Smooth muscle cell (in vitro differentiated cells): Measurements from ENCODE around the gene RASGRF1. TPM values are rescaled to one million over a fixed set of nuclear protein-coding genes. Genes with fewer than 3 reads are reported as not detected.
A peak's percentile ranks its signal among the peaks of the same experiment; 100 is the strongest.

Source experiments
- DNase-seq: peaks from one replicate; lab custom pipeline; 2025; ENCODE audit not compliant: unreplicated experiment; lab: John Stamatoyannopoulos, UW
- H2AFZ ChIP-seq: fragments of 200-600 bp; sonication (generic); 2 replicates; pipeline ENCODE4 v1.6.0; 2016; ENCODE audit warnings: antibody characterized with exemption, low read depth, mild to moderate bottlenecking
- H3F3A ChIP-seq: fragments of 200-600 bp; sonication (generic); 2 replicates; pipeline ENCODE4 v1.6.0; 2017; ENCODE audit warnings: antibody characterized with exemption, low read depth
- H3K27ac ChIP-seq: fragments of 200-600 bp; sonication (generic); 2 replicates; pipeline ENCODE4 v1.5.1; 2016; ENCODE audit warnings: low read depth, mild to moderate bottlenecking
- H3K27me3 ChIP-seq: fragments of 200-600 bp; sonication (generic); 2 replicates; pipeline ENCODE4 v1.6.1; 2016; ENCODE audit warnings: low read depth, mild to moderate bottlenecking
- H3K36me3 ChIP-seq: fragments of 200-600 bp; sonication (generic); 2 replicates; pipeline ENCODE4 v1.5.1; 2016; ENCODE audit warnings: low read depth
- H3K4me1 ChIP-seq: fragments of 200-600 bp; sonication (generic); 2 replicates; pipeline ENCODE4 v1.5.1; 2016; ENCODE audit warnings: low read depth
- H3K4me2 ChIP-seq: fragments of 200-600 bp; sonication (generic); 2 replicates; pipeline ENCODE4 v1.6.0; 2016; ENCODE audit warnings: mild to moderate bottlenecking
- H3K4me3 ChIP-seq: fragments of 200-600 bp; sonication (generic); 2 replicates; pipeline ENCODE4 v1.5.1; 2016; ENCODE audit warnings: mild to moderate bottlenecking
- H3K79me2 ChIP-seq: fragments of 200-600 bp; sonication (generic); 2 replicates; pipeline ENCODE4 v1.6.0; 2016; ENCODE audit warnings: low read depth, mild to moderate bottlenecking
- H3K9ac ChIP-seq: fragments of 200-600 bp; sonication (generic); 2 replicates; pipeline ENCODE4 v1.6.0; 2016; ENCODE audit warnings: low read depth
- H3K9me3 ChIP-seq: fragments of 200-600 bp; sonication (generic); replicated peaks from 2 replicates; pipeline ENCODE4 v1.5.1; 2016; ENCODE audit warnings: low read depth
- H4K20me1 ChIP-seq: fragments of 200-600 bp; sonication (generic); 2 replicates; pipeline ENCODE4 v1.6.0; 2016; ENCODE audit warnings: low read depth
- WGBS: methylation state at CpG from one replicate; pipeline ENCODE4 v1.1.7; 2016; ENCODE audit warnings: low lambda C conversion rate; 5-methylcytosine and 5-hydroxymethylcytosine counted together
- polyA plus RNA-seq: library from polyadenylated mRNA; unstranded; fragments of >200 nt; fragmentation: Nextera tagmentation; extraction: Ambion mirVana; gene quantifications from 2 replicates; pipeline ENCODE4 v1.2.1, GENCODE V29; 2016
- total RNA-seq: library from RNA; depleted of rRNA; stranded (reverse); fragments of >200 nt; gene quantifications from 2 replicates; pipeline ENCODE4 v1.2.3, GENCODE V29; 2014
- TF ChIP-seq, protein P1 (sequence below): fragments of 200-600 bp; sonication (generic); IDR thresholded peaks from 2 replicates; pipeline ENCODE4 v1.5.1; 2017; ENCODE audit warnings: borderline replicate concordance, mild to moderate bottlenecking, antibody characterized with exemption; ENCODE audit not compliant: insufficient read depth, poor library complexity, severe bottlenecking

RASGRF1 gene
- total and polyA plus RNA-seq, 2 experiments from 2014 or later, result 0.17 to 0.22 TPM

DNA sequence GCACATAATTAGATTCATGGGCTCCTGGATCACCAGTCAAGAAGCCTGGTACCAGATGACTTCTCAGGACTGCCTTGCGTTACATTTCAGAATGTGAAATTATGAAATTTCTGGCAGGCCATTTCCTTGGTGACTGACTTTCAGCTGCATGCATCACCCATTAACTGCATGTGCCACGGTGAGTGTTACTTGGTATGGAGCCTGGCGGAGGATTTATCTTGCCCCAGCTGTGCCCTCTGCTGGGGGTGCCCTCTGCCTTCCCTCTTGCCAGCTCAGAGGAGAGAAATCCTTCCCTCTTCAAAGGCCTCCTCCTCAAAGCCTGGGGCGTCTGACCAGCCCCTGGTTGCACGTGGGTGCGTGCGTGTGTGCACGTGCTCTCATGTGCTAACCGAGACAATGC, 88.0 kb downstream of the RASGRF1 start:
- Histone ChIP-seq H3K9me3 (no peaks in the 10 kb centered on the region), H3K79me2 (no peaks in the 10 kb centered on the region), H3K36me3 (no peaks in the 10 kb centered on the region), H4K20me1 (no peaks in the 10 kb centered on the region), H3K27ac (peak overlapping the region; percentile 81), H2AFZ (no peak overlapping the region), H3K27me3 (no peaks in the 10 kb centered on the region), H3F3A (no peaks in the 10 kb centered on the region), H3K9ac (no peak overlapping the region), H3K4me2 (no peak overlapping the region), H3K4me3 (no peak overlapping the region), H3K4me1 (no peaks in the 10 kb centered on the region)
- TF ChIP-seq, protein P1, sequence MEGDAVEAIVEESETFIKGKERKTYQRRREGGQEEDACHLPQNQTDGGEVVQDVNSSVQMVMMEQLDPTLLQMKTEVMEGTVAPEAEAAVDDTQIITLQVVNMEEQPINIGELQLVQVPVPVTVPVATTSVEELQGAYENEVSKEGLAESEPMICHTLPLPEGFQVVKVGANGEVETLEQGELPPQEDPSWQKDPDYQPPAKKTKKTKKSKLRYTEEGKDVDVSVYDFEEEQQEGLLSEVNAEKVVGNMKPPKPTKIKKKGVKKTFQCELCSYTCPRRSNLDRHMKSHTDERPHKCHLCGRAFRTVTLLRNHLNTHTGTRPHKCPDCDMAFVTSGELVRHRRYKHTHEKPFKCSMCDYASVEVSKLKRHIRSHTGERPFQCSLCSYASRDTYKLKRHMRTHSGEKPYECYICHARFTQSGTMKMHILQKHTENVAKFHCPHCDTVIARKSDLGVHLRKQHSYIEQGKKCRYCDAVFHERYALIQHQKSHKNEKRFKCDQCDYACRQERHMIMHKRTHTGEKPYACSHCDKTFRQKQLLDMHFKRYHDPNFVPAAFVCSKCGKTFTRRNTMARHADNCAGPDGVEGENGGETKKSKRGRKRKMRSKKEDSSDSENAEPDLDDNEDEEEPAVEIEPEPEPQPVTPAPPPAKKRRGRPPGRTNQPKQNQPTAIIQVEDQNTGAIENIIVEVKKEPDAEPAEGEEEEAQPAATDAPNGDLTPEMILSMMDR, result no peak
- DNase-seq, result no peak
- 80% methylated on average over 9 of the region's 9 CpGs for WGBS

DNA sequence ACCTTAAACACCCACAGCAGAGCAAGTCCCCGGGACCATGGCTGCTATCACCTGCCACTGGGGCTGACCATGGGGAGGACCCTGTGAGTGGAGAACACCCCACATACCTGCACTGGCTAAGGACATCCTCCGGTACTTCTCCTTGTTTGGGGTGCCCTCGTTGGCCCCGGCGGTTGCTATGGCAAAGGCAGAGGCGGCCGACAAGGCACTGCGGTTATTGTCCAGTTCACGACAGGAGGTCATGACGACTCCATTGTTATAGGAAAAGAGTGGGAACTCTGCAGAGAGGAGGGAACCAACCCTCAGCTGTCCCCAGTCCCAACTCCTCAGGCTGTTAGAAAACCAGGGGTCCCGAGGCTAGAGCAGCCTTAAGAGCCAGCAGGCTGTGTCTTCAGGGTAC, 90.9 kb downstream of the RASGRF1 start:
- no peaks in the 10 kb centered on the region for H3F3A ChIP-seq
- H3K4me1 ChIP-seq, result no peaks in the 10 kb centered on the region
- no peak for DNase-seq
- TF ChIP-seq, protein P1, result no peak
- no peaks in the 10 kb centered on the region for H3K27me3 ChIP-seq
- H3K36me3 ChIP-seq, result no peaks in the 10 kb centered on the region
- H4K20me1 ChIP-seq, result no peaks in the 10 kb centered on the region
- no peak overlapping the region for H3K27ac ChIP-seq
- no peak overlapping the region for H3K9ac ChIP-seq
- H3K4me2 ChIP-seq, result no peak overlapping the region
- no peak overlapping the region for H3K4me3 ChIP-seq
- no peaks in the 10 kb centered on the region for H3K79me2 ChIP-seq
- WGBS, result 90% methylated on average over 11 of the region's 11 CpGs
- no peaks in the 10 kb centered on the region for H3K9me3 ChIP-seq
- no peak overlapping the region for H2AFZ ChIP-seq

DNA sequence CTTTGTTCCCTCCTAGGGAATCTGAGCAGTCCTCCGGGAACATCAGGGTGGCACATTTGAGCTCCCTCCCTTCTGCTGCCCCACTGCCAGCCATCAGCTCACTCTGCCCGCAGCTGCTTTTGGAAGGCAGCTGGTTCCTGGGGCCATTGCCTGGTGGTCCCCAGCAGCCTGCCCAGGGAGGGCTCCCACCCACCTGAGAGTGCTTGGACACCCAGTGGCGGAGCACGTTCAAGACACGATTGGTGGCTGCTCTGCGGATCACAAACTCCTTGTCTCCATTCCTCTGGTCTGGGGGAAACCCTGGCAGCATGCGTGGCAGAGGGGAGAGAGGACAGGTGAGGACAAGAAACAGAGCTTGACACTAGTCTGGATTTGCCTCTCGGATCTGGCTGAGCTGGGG, 92.1 kb downstream of the RASGRF1 start:
- H3F3A ChIP-seq, result no peaks in the 10 kb centered on the region
- no peak overlapping the region for H3K27ac ChIP-seq
- H3K27me3 ChIP-seq, result no peaks in the 10 kb centered on the region
- TF ChIP-seq, protein P1, result no peak
- no peaks in the 10 kb centered on the region for H3K9me3 ChIP-seq
- WGBS, result 92% methylated on average over 8 of the region's 8 CpGs
- no peak overlapping the region for H2AFZ ChIP-seq
- H3K4me2 ChIP-seq, result no peak overlapping the region
- H3K36me3 ChIP-seq, result no peaks in the 10 kb centered on the region
- no peaks in the 10 kb centered on the region for H4K20me1 ChIP-seq
- H3K4me3 ChIP-seq, result no peak overlapping the region
- DNase-seq, result no peak
- no peaks in the 10 kb centered on the region for H3K79me2 ChIP-seq
- H3K9ac ChIP-seq, result no peak overlapping the region
- no peaks in the 10 kb centered on the region for H3K4me1 ChIP-seq

DNA sequence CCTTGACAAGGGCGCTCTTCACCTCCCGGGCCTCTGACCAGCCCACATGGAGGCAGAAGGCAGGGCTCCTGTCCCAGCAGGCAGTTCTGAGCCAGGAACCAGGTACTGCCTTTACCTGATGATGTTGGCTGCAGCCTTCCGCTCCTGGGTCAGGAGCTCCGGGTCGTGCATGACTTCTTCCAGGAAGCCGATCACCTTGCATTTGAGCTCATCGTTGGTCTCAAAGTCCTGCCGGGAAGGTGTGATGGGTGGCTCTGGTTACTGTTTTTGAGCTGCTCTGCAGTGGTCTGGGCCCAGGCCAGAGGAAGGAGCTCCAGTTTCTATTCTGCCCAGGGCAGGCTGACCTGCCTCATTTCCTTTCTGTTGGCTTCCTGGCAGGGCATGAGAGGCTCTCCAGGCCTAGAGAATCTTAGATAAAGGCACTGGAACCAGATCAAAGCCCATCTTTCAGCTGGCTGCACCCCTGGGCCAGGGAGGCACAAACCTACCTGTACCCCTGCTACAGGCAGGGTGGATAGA, 92.5 kb downstream of the RASGRF1 start:
- 94% methylated on average over 8 of the region's 8 CpGs for WGBS
- no peak overlapping the region for H3K4me2 ChIP-seq
- no peaks in the 10 kb centered on the region for H3K36me3 ChIP-seq
- no peak for DNase-seq
- H4K20me1 ChIP-seq, result no peaks in the 10 kb centered on the region
- no peaks in the 10 kb centered on the region for H3K4me1 ChIP-seq
- H3K27me3 ChIP-seq, result no peaks in the 10 kb centered on the region
- no peak overlapping the region for H3K9ac ChIP-seq
- H3K4me3 ChIP-seq, result no peak overlapping the region
- TF ChIP-seq, protein P1, result no peak
- no peaks in the 10 kb centered on the region for H3K9me3 ChIP-seq
- H3K79me2 ChIP-seq, result no peaks in the 10 kb centered on the region
- no peaks in the 10 kb centered on the region for H3F3A ChIP-seq
- H2AFZ ChIP-seq, result no peak overlapping the region
- no peak overlapping the region for H3K27ac ChIP-seq
